Measurements from ENCODE around the gene OR2F2. TPM values are rescaled to one million over a fixed set of nuclear protein-coding genes. Genes with fewer than 3 reads are reported as not detected.

Gene OR2F2
- total and polyA plus RNA-seq, 12 donors: not detected

DNA sequence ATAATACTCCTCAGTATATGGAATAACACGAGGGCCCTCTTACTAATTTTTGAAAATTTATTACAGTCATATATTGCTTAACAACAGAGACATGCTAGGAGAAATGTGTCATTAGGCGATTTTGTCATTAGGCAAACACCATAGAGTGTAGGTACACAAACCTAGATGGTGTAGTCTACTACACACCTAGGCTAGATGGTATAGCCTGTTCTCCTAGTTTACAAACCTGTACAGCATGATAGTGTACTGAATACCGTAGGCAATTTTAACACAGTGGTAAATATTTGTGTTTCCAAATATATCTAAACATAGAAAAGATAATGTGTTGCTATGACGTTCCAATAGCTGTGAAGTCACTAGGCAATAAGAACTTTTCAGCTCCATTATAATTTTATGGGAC is 32.4 kb downstream of the OR2F2 start:
- no peak for DNase-seq
- H3K27me3 ChIP-seq: no peaks in the 10 kb centered on the region
- peaks cover 0 to 3% (median 0%) of the 10 kb centered on the region in 3 donors for H3K9me3 ChIP-seq (replicated peaks in 1 of 3)
- H3K36me3 ChIP-seq (replicated peaks in 1 of 2): no peaks in the 10 kb centered on the region
- no peaks in the 10 kb centered on the region for H3K4me1 ChIP-seq (replicated peaks in 1 of 2)
- intact Hi-C loops (cut with DNase I): no loop called here
- H3K27ac ChIP-seq: no peak overlapping the region
- H3K4me3 ChIP-seq: no peak overlapping the region
- TF ChIP-seq POLR2A (IDR thresholded peaks at IDR 0.05): no peak
- TF ChIP-seq, protein P1, sequence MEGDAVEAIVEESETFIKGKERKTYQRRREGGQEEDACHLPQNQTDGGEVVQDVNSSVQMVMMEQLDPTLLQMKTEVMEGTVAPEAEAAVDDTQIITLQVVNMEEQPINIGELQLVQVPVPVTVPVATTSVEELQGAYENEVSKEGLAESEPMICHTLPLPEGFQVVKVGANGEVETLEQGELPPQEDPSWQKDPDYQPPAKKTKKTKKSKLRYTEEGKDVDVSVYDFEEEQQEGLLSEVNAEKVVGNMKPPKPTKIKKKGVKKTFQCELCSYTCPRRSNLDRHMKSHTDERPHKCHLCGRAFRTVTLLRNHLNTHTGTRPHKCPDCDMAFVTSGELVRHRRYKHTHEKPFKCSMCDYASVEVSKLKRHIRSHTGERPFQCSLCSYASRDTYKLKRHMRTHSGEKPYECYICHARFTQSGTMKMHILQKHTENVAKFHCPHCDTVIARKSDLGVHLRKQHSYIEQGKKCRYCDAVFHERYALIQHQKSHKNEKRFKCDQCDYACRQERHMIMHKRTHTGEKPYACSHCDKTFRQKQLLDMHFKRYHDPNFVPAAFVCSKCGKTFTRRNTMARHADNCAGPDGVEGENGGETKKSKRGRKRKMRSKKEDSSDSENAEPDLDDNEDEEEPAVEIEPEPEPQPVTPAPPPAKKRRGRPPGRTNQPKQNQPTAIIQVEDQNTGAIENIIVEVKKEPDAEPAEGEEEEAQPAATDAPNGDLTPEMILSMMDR (IDR thresholded peaks at IDR 0.05): no peak
- WGBS, 4 donors: 78 to 84% (median 81%) methylated on average over 4 of the region's 4 CpGs

DNA sequence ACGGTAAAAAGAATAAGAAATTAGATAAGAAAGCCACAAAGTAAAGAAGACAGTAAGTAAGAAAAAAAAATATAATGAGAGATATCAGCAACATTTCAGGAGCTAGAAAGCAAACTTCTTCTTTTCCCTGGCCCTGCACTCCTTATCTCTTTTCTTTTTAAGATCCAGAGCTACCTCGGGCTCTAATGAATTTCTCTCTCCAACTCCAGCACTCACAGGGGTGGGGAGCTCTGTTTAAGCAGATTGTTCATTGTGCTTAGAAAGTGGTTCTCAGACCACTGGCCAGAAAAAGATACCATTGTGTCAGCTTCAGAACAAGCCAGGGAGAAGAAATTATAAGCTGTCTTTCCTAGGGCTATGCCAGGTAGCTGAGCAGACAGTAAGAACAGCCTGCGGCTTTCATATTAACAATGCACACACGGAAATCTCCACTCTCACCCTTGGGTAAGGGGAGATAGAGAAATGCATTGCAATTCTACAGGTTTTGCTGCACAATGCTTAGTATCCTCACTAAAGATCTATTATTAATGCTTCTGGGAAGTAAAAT is 38.9 kb downstream of the OR2F2 start:
- TF ChIP-seq POLR2A (IDR thresholded peaks at IDR 0.05): no peak
- TF ChIP-seq, protein P1 (IDR thresholded peaks at IDR 0.05): no peak
- WGBS, 4 donors: 71 to 79% (median 76%) methylated on average over 4 of the region's 4 CpGs
- Histone ChIP-seq H3K4me3 (no peak overlapping the region), H3K36me3 (replicated peaks in 1 of 2) (no peaks in the 10 kb centered on the region), H3K27ac (no peak overlapping the region), H3K9me3 (replicated peaks in 1 of 3) (peaks cover 0 to 3% (median 0%) of the 10 kb centered on the region in 3 donors), H3K4me1 (replicated peaks in 1 of 2) (no peaks in the 10 kb centered on the region), H3K27me3 (no peaks in the 10 kb centered on the region)
- no peak for DNase-seq
- intact Hi-C loops (cut with DNase I): no loop called here

DNA sequence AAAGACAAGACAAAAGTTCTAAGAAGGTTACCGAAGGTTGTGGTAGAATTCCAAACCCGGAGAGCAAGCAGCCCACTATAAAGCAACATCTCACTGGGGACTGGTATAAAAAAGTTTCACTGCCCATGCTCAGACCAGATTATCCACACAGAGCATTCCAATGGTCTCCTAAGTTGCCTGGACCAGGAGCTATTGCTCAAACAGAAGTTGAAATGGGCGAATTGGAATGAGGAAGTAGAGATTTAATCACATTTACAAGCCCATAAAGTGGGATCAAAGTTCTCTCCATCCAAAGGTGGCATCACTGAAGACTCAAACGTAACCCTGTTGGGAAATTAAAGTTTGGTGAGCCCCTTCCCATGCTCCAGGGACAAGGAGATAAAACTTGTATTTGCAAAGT is 39.4 kb downstream of the OR2F2 start:
- H3K4me1 ChIP-seq (replicated peaks in 1 of 2): no peaks in the 10 kb centered on the region
- H3K36me3 ChIP-seq (replicated peaks in 1 of 2): no peaks in the 10 kb centered on the region
- H3K9me3 ChIP-seq (replicated peaks in 1 of 3): peaks cover 0 to 3% (median 0%) of the 10 kb centered on the region in 3 donors
- intact Hi-C loops (cut with DNase I): no loop called here
- no peak for DNase-seq
- WGBS, 4 donors: 81 to 85% (median 83%) methylated on average over 4 of the region's 4 CpGs
- no peak for TF ChIP-seq POLR2A (IDR thresholded peaks at IDR 0.05)
- TF ChIP-seq, protein P1 (IDR thresholded peaks at IDR 0.05): no peak
- H3K27ac ChIP-seq: no peak overlapping the region
- H3K27me3 ChIP-seq: no peaks in the 10 kb centered on the region
- H3K4me3 ChIP-seq: no peak overlapping the region

DNA sequence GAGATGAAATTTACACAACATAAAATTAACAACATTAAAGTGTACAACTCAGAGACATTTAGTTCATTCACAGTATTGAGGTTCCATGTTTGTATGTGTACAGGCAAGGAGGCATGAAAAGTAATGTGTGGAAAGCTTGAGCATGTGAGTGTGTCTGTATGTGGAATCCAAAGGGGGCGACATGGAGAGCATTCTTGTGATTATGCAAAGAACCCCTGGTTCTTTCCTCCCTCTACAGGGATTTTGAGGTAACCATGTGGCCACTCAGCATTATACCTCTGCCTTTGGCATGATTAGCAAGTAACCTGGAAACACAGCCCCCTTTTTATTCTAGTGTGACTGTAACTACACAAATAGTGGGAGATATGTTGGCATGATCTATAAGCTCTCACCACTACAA is 40.6 kb downstream of the OR2F2 start:
- 70 to 88% (median 77%) methylated on average over 1 of the region's 1 CpG for WGBS, 4 donors
- Histone ChIP-seq H3K36me3 (replicated peaks in 1 of 2) (no peaks in the 10 kb centered on the region), H3K9me3 (replicated peaks in 1 of 3) (no peaks in the 10 kb centered on the region), H3K4me1 (replicated peaks in 1 of 2) (no peaks in the 10 kb centered on the region), H3K27me3 (no peaks in the 10 kb centered on the region), H3K27ac (no peak overlapping the region), H3K4me3 (no peak overlapping the region)
- DNase-seq: no peak
- intact Hi-C loops (cut with DNase I): no loop called here
- no peak for TF ChIP-seq POLR2A (IDR thresholded peaks at IDR 0.05)
- TF ChIP-seq, protein P1 (IDR thresholded peaks at IDR 0.05): no peak
